Liver (tissue), 9 donors: Measurements from ENCODE around the gene SMOC1. TPM values are rescaled to one million over a fixed set of nuclear protein-coding genes. Genes with fewer than 3 reads are reported as not detected.

ENCODE experiments used
- DNase-seq: peaks from one replicate; pipeline ENCODE4 v3.0.0-alpha.2; 2017; ENCODE audit warnings: low spot score
- H3K27ac ChIP-seq, 2 donors: one replicate each; pipeline ENCODE4 v1.7.0; 2013; ENCODE audit warnings: inconsistent platforms in 2 of 2, low read length in 2 of 2, control low read depth in 1 of 2, low read depth in 1 of 2, mild to moderate bottlenecking in 1 of 2
- H3K27me3 ChIP-seq, 4 donors: one replicate each; pipeline versions ENCODE4 v1.6.1 to v1.7.0; 2013; ENCODE audit warnings: low read length in 3 of 4, inconsistent platforms in 1 of 4, mild to moderate bottlenecking in 1 of 4, moderate library complexity in 1 of 4; ENCODE audit not compliant: control insufficient read depth in 4 of 4, insufficient read depth in 4 of 4
- H3K36me3 ChIP-seq, 4 donors: one replicate each; pipeline versions ENCODE4 v1.6.1 to v1.7.0; 2013; ENCODE audit warnings: low read length in 3 of 4, mild to moderate bottlenecking in 3 of 4, low read depth in 1 of 4, moderate library complexity in 1 of 4; ENCODE audit not compliant: control insufficient read depth in 4 of 4, insufficient read depth in 3 of 4
- H3K4me1 ChIP-seq, 4 donors: one replicate each; pipeline versions ENCODE4 v1.6.1 to v1.7.0; 2013; ENCODE audit warnings: low read length in 3 of 4, mild to moderate bottlenecking in 3 of 4, moderate library complexity in 1 of 4; ENCODE audit not compliant: control insufficient read depth in 4 of 4, insufficient read depth in 4 of 4
- H3K4me3 ChIP-seq, 3 donors: one replicate each; pipeline versions ENCODE4 v1.6.1 to v1.7.0; 2013; ENCODE audit warnings: low read length in 3 of 3, control low read depth in 1 of 3, low read depth in 1 of 3, mild to moderate bottlenecking in 1 of 3
- H3K9ac ChIP-seq, 2 donors: one replicate each; pipeline ENCODE4 v1.7.0; 2013; ENCODE audit warnings: low read length in 2 of 2, mild to moderate bottlenecking in 2 of 2, moderate library complexity in 2 of 2, control low read depth in 1 of 2, low read depth in 1 of 2
- H3K9me3 ChIP-seq, 4 donors: one replicate each; pipeline versions ENCODE4 v1.6.1 to v1.7.0; 2013; ENCODE audit warnings: low read length in 3 of 4; ENCODE audit not compliant: control insufficient read depth in 4 of 4
- ATF3 ChIP-seq: IDR thresholded peaks from 2 replicates; pipeline ENCODE4 v1.6.1; 2016; ENCODE audit warnings: antibody characterized with exemption
- CTCF ChIP-seq: fragments of 150-350 bp; IDR thresholded peaks from 2 replicates; pipeline ENCODE4 v1.5.1; 2017; ENCODE audit warnings: improper control_type of control experiment, low read depth, low read length; ENCODE audit not compliant: missing input control
- EGR1 ChIP-seq, 2 donors: IDR thresholded peaks; 2 replicates each; pipeline ENCODE4 v1.6.1; 2016 to 2018; ENCODE audit warnings: antibody characterized with exemption in 2 of 2, low read depth in 2 of 2
- FOXA1 ChIP-seq: IDR thresholded peaks from 2 replicates; pipeline ENCODE4 v1.6.1; 2016; ENCODE audit warnings: antibody characterized with exemption
- FOXA2 ChIP-seq: IDR thresholded peaks from 2 replicates; pipeline ENCODE4 v1.6.1; 2016; ENCODE audit warnings: antibody characterized with exemption
- GABPA ChIP-seq, 2 donors: IDR thresholded peaks in 1 of 2; conservative IDR thresholded peaks in 1 of 2; 2 replicates each; pipeline ENCODE4 v1.6.1; 2016; ENCODE audit warnings: antibody characterized with exemption in 2 of 2, mild to moderate bottlenecking in 1 of 2, moderate library complexity in 1 of 2
- HNF4A ChIP-seq, 2 donors: conservative IDR thresholded peaks; 2 replicates each; pipeline ENCODE4 v1.6.1; 2016; ENCODE audit warnings: antibody characterized with exemption in 2 of 2, mild to moderate bottlenecking in 2 of 2
- HNF4G ChIP-seq: IDR thresholded peaks from 2 replicates; pipeline ENCODE4 v1.6.1; 2016; ENCODE audit warnings: antibody characterized with exemption
- JUND ChIP-seq, 2 donors: IDR thresholded peaks; 2 replicates each; pipeline ENCODE4 v1.6.1; 2016; ENCODE audit warnings: antibody characterized with exemption in 2 of 2
- MAX ChIP-seq: IDR thresholded peaks from 2 replicates; pipeline ENCODE4 v1.6.1; 2016; ENCODE audit warnings: antibody characterized with exemption
- NR2F2 ChIP-seq: IDR thresholded peaks from 2 replicates; pipeline ENCODE4 v1.6.1; 2016; ENCODE audit warnings: antibody characterized with exemption
- RAD21 ChIP-seq, 2 donors: IDR thresholded peaks; 2 replicates each; pipeline ENCODE4 v1.6.1; 2016; ENCODE audit warnings: antibody characterized with exemption in 2 of 2, mild to moderate bottlenecking in 2 of 2
- REST ChIP-seq: IDR thresholded peaks from 2 replicates; pipeline ENCODE4 v1.6.1; 2016; ENCODE audit warnings: antibody characterized with exemption, mild to moderate bottlenecking
- RXRA ChIP-seq, 2 donors: IDR thresholded peaks; 2 replicates each; pipeline ENCODE4 v1.6.1; 2017 to 2018; ENCODE audit warnings: antibody characterized with exemption in 2 of 2, mild to moderate bottlenecking in 1 of 2
- SP1 ChIP-seq: IDR thresholded peaks from 2 replicates; pipeline ENCODE4 v1.6.1; 2018; ENCODE audit warnings: antibody characterized with exemption, mild to moderate bottlenecking
- TAF1 ChIP-seq: conservative IDR thresholded peaks from 2 replicates; pipeline ENCODE4 v1.6.1; 2016; ENCODE audit warnings: antibody characterized with exemption, mild to moderate bottlenecking
- YY1 ChIP-seq: IDR thresholded peaks from 2 replicates; pipeline ENCODE4 v1.6.1; 2016; ENCODE audit warnings: antibody characterized with exemption, mild to moderate bottlenecking
- ZBTB33 ChIP-seq: IDR thresholded peaks from 2 replicates; pipeline ENCODE4 v1.6.1; 2016; ENCODE audit warnings: antibody characterized with exemption
- WGBS: extraction: QIAGEN DNeasy Blood & Tissue Kit; methylation state at CpG from one replicate; pipeline ENCODE4 v1.1.7; 2013; 5-methylcytosine and 5-hydroxymethylcytosine counted together
- polyA plus RNA-seq, 2 donors: library from polyadenylated mRNA; stranded (reverse) in 1 of 2; unstranded in 1 of 2; fragments of 200-250 nt in 1 of 2; fragments of >200 nt in 1 of 2; fragmentation: Nextera tagmentation in 1 of 2; extraction: Ambion mirVana in 1 of 2; gene quantifications; one replicate each; pipeline versions ENCODE4 v1.2.1 to v1.2.3, GENCODE V29; 2013 to 2015
- total RNA-seq, 2 donors: library from RNA; depleted of rRNA; stranded (reverse); fragments of >200 nt; gene quantifications; one replicate each; pipeline ENCODE4 v1.2.3, GENCODE V29; 2014
- donor health status: healthy.
- donor health status: healthy.
- donor health status: healthy.
- donor health status: healthy.
- donor health status: healthy.

Gene SMOC1
- total and polyA plus RNA-seq, 4 donors, result 11.2 to 43.7 (median 27.4) TPM

- 43% methylated on average over 5 of the region's 5 CpGs for WGBS
- peak; percentile 64 to 77 for TF ChIP-seq RAD21 (IDR thresholded peaks at IDR 0.05)
- TF ChIP-seq GABPA (IDR thresholded peaks at IDR 0.05 in 1 of 2, conservative IDR thresholded peaks at IDR 0.05 in 1 of 2), result peak in 1 of 2 donors; percentile 50
- TF ChIP-seq SP1, result peak; percentile 95
- TF ChIP-seq REST, result peak; percentile 69
- TF ChIP-seq FOXA2, result peak; percentile 68
- TF ChIP-seq ZBTB33, result peak; percentile 85
- TF ChIP-seq ATF3, result no peak
- TF ChIP-seq EGR1 (IDR thresholded peaks at IDR 0.05; ENCODE audit: low read depth in 2 of 2), result no peak
- TF ChIP-seq HNF4A (conservative IDR thresholded peaks at IDR 0.05), result peak; percentile 99
- peak; percentile 88 to 90 for TF ChIP-seq RXRA (IDR thresholded peaks at IDR 0.05)
- peak; percentile 35 for TF ChIP-seq TAF1
- TF ChIP-seq FOXA1, result peak; percentile 62
- TF ChIP-seq CTCF, result no peak
- TF ChIP-seq JUND (IDR thresholded peaks at IDR 0.05), result peak; percentile 90
- peak; percentile 94 for TF ChIP-seq MAX
- peak; percentile 98 for TF ChIP-seq HNF4G
- TF ChIP-seq YY1, result peak; percentile 84
- peak; percentile 20 for TF ChIP-seq NR2F2
- Histone ChIP-seq H3K9ac (no peak overlapping the region), H3K4me3 (peak overlapping the region in 1 of 3 donors; percentile 20), H3K9me3 (no peaks in the 10 kb centered on the region), H3K27ac (peak overlapping the region; percentile 4 to 57), H3K4me1 (peaks cover 8 to 43% (median 35%) of the 10 kb centered on the region in 4 donors), H3K27me3 (no peaks in the 10 kb centered on the region), H3K36me3 (peaks cover 0 to 7% (median 3%) of the 10 kb centered on the region in 4 donors)
- peak; percentile 52 for DNase-seq
Measured at GRCh38 chr14:70005281-70005805, 126.1 kb downstream of the SMOC1 start.
